ENCODE results near the gene PSTPIP1.

The PSTPIP1 gene

GRCh38 chr15:76964157-76964556 is 30.8 kb upstream of the PSTPIP1 start:
- TF ChIP-seq TAF1 (IDR thresholded peaks at IDR 0.05; ENCODE audit: borderline replicate concordance, insufficient read depth, low read length): no peak
- TF ChIP-seq FOXP2 (optimal IDR thresholded peaks at IDR 0.05; ENCODE audit: borderline replicate concordance, extremely low read depth, extremely low read length, insufficient read depth): no peak
- no peak for TF ChIP-seq SIN3A (IDR thresholded peaks at IDR 0.05; ENCODE audit: borderline replicate concordance, insufficient read depth, low read length)
- TF ChIP-seq POLR2AphosphoS5 (IDR thresholded peaks at IDR 0.05; ENCODE audit: low read depth, low read length): no peak
- TF ChIP-seq REST (IDR thresholded peaks at IDR 0.05; ENCODE audit: insufficient read depth in 1 of 2, low read depth in 2 of 2, low read length in 2 of 2): no peak

GRCh38 chr15:76967067-76967466 is 27.9 kb upstream of the PSTPIP1 start:
- TF ChIP-seq POLR2AphosphoS5 (IDR thresholded peaks at IDR 0.05; ENCODE audit: low read depth, low read length) (no peak), REST (IDR thresholded peaks at IDR 0.05; ENCODE audit: insufficient read depth in 1 of 2, low read depth in 2 of 2, low read length in 2 of 2) (no peak), TAF1 (IDR thresholded peaks at IDR 0.05; ENCODE audit: borderline replicate concordance, insufficient read depth, low read length) (no peak), FOXP2 (optimal IDR thresholded peaks at IDR 0.05; ENCODE audit: borderline replicate concordance, extremely low read depth, extremely low read length, insufficient read depth) (no peak), SIN3A (IDR thresholded peaks at IDR 0.05; ENCODE audit: borderline replicate concordance, insufficient read depth, low read length) (no peak)

GRCh38 chr15:76968306-76968705 is 26.6 kb upstream of the PSTPIP1 start:
- TF ChIP-seq SIN3A (IDR thresholded peaks at IDR 0.05; ENCODE audit: borderline replicate concordance, insufficient read depth, low read length) (no peak), TAF1 (IDR thresholded peaks at IDR 0.05; ENCODE audit: borderline replicate concordance, insufficient read depth, low read length) (no peak), REST (IDR thresholded peaks at IDR 0.05; ENCODE audit: insufficient read depth in 1 of 2, low read depth in 2 of 2, low read length in 2 of 2) (no peak), FOXP2 (optimal IDR thresholded peaks at IDR 0.05; ENCODE audit: borderline replicate concordance, extremely low read depth, extremely low read length, insufficient read depth) (no peak), POLR2AphosphoS5 (IDR thresholded peaks at IDR 0.05; ENCODE audit: low read depth, low read length) (no peak)

- no peak for TF ChIP-seq REST (IDR thresholded peaks at IDR 0.05; ENCODE audit: insufficient read depth in 1 of 2, low read depth in 2 of 2, low read length in 2 of 2)
- TF ChIP-seq FOXP2 (optimal IDR thresholded peaks at IDR 0.05; ENCODE audit: borderline replicate concordance, extremely low read depth, extremely low read length, insufficient read depth): no peak
- no peak for TF ChIP-seq SIN3A (IDR thresholded peaks at IDR 0.05; ENCODE audit: borderline replicate concordance, insufficient read depth, low read length)
- no peak for TF ChIP-seq POLR2AphosphoS5 (IDR thresholded peaks at IDR 0.05; ENCODE audit: low read depth, low read length)
- no peak for TF ChIP-seq TAF1 (IDR thresholded peaks at IDR 0.05; ENCODE audit: borderline replicate concordance, insufficient read depth, low read length)
These were observed 22.3 kb upstream of the PSTPIP1 start for GRCh38 chr15:76972389-76973361.
